ENCODE results near the gene FAM227A. TPM values are rescaled to one million over a fixed set of nuclear protein-coding genes. Genes with fewer than 3 reads are reported as not detected.

The FAM227A gene
- polyA plus RNA-seq, 2 donors: 0.06 to 0.86 TPM

- WGBS, 2 donors: 61 to 75% methylated on average over 3 of the region's 3 CpGs
- peaks cover 0 to 3% of the 10 kb centered on the region in 2 donors for H3K4me1 ChIP-seq (ENCODE audit: control insufficient read depth in 2 of 2, insufficient read depth in 2 of 2, low read length in 1 of 2)
- H3K9me3 ChIP-seq (ENCODE audit: control insufficient read depth in 2 of 2, insufficient read depth in 1 of 2, low read depth in 1 of 2, low read length in 1 of 2): no peaks in the 10 kb centered on the region
- no peak overlapping the region for H3K4me3 ChIP-seq (ENCODE audit: low read depth in 1 of 2, low read length in 2 of 2)
- H3K27ac ChIP-seq (ENCODE audit: low read depth in 2 of 2, low read length in 1 of 2): no peak overlapping the region
- no peaks in the 10 kb centered on the region for H3K36me3 ChIP-seq (ENCODE audit: control insufficient read depth in 2 of 2, insufficient read depth in 2 of 2, low read length in 1 of 2)
- no peaks in the 10 kb centered on the region for H3K27me3 ChIP-seq (ENCODE audit: control insufficient read depth in 1 of 2, insufficient read depth in 2 of 2, low read length in 2 of 2)
Observed at GRCh38 chr22:38566726-38567504, 89.3 kb downstream of the FAM227A start.

- no peak overlapping the region for H3K27ac ChIP-seq (ENCODE audit: low read depth in 2 of 2, low read length in 1 of 2)
- peaks cover 0 to under 1% of the 10 kb centered on the region in 2 donors for H3K4me1 ChIP-seq (ENCODE audit: control insufficient read depth in 2 of 2, insufficient read depth in 2 of 2, low read length in 1 of 2)
- H3K4me3 ChIP-seq (ENCODE audit: low read depth in 1 of 2, low read length in 2 of 2): no peak overlapping the region
- H3K9me3 ChIP-seq (ENCODE audit: control insufficient read depth in 2 of 2, insufficient read depth in 1 of 2, low read depth in 1 of 2, low read length in 1 of 2): no peaks in the 10 kb centered on the region
- no peaks in the 10 kb centered on the region for H3K36me3 ChIP-seq (ENCODE audit: control insufficient read depth in 2 of 2, insufficient read depth in 2 of 2, low read length in 1 of 2)
- no peaks in the 10 kb centered on the region for H3K27me3 ChIP-seq (ENCODE audit: control insufficient read depth in 1 of 2, insufficient read depth in 2 of 2, low read length in 2 of 2)
- 95% methylated on average over 1 of the region's 1 CpG for WGBS, 2 donors
Observed at GRCh38 chr22:38565441-38565840, 90.8 kb downstream of the FAM227A start.

- no peaks in the 10 kb centered on the region for H3K9me3 ChIP-seq (ENCODE audit: control insufficient read depth in 2 of 2, insufficient read depth in 1 of 2, low read depth in 1 of 2, low read length in 1 of 2)
- H3K4me1 ChIP-seq (ENCODE audit: control insufficient read depth in 2 of 2, insufficient read depth in 2 of 2, low read length in 1 of 2): no peaks in the 10 kb centered on the region
- no peaks in the 10 kb centered on the region for H3K36me3 ChIP-seq (ENCODE audit: control insufficient read depth in 2 of 2, insufficient read depth in 2 of 2, low read length in 1 of 2)
- H3K27ac ChIP-seq (ENCODE audit: low read depth in 2 of 2, low read length in 1 of 2): no peak overlapping the region
- no peaks in the 10 kb centered on the region for H3K27me3 ChIP-seq (ENCODE audit: control insufficient read depth in 1 of 2, insufficient read depth in 2 of 2, low read length in 2 of 2)
- WGBS, 2 donors: 89 to 90% methylated on average over 2 of the region's 2 CpGs
- no peak overlapping the region for H3K4me3 ChIP-seq (ENCODE audit: low read depth in 1 of 2, low read length in 2 of 2)
Observed at GRCh38 chr22:38564669-38565068, 91.5 kb downstream of the FAM227A start.

DNA sequence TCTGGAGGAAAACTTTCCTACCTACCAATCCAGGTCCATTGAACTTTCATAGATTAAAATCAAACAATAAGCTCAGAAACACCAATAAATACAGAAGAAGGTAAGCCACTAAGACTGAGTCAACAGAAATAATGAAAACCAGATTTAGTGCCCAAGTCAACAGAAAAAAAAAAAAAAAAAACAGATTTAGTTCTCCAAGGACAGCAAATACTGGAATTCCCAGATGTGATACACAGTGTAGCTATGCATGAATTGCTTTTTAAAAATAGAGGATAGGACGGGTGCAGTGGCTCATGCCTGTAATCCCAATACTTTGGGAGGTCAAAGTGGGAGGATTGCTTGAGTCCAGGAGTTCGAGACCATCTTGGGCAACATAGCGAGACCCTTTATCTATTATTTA lies 101.9 kb downstream of the FAM227A start:
- H3K9me3 ChIP-seq (ENCODE audit: control insufficient read depth in 2 of 2, insufficient read depth in 1 of 2, low read depth in 1 of 2, low read length in 1 of 2): no peaks in the 10 kb centered on the region
- H3K4me1 ChIP-seq (ENCODE audit: control insufficient read depth in 2 of 2, insufficient read depth in 2 of 2, low read length in 1 of 2): no peaks in the 10 kb centered on the region
- H3K36me3 ChIP-seq (ENCODE audit: control insufficient read depth in 2 of 2, insufficient read depth in 2 of 2, low read length in 1 of 2): no peaks in the 10 kb centered on the region
- no peak overlapping the region for H3K4me3 ChIP-seq (ENCODE audit: low read depth in 1 of 2, low read length in 2 of 2)
- WGBS, 2 donors: 82 to 86% methylated on average over 3 of the region's 3 CpGs
- H3K27ac ChIP-seq (ENCODE audit: low read depth in 2 of 2, low read length in 1 of 2): no peak overlapping the region
- H3K27me3 ChIP-seq (ENCODE audit: control insufficient read depth in 1 of 2, insufficient read depth in 2 of 2, low read length in 2 of 2): no peaks in the 10 kb centered on the region

DNA sequence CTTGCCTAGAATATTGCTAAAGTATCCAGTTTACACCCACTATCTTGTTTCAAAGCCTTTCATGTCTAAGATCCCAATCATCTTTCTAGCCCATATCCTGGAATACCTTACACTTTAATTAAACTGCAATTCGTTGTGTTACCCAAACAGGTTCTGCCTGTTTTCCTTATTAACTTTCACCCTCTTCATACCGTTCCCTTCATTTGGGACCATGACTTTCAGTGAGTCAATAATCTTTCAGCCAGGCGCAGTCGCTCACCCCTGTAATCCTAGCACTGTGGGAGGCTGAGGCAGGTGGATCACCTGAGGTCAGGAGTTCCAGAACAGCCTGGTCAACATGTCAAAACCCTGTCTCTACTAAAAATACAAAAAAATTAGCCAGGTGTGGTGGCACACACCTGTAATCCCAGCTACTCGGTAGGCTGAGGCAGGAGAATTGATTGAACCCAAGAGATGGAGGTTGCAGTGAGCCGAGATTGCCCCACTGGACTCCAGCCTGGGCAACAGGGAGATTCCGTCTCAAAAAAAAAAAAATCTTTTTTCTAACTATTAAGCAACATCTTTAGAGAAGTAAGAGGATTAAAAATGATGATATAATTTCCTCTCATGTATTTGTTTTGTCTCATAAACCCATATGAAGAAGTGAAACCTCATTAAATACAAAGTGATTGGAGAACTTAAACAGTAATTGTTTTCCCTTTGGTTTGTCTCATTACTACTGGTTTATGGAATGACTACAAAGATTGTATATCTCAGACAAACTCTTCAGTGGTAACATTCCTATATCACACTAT lies 106.9 kb downstream of the FAM227A start:
- no peaks in the 10 kb centered on the region for H3K9me3 ChIP-seq (ENCODE audit: control insufficient read depth in 2 of 2, insufficient read depth in 1 of 2, low read depth in 1 of 2, low read length in 1 of 2)
- 55 to 59% methylated on average over 7 of the region's 7 CpGs for WGBS, 2 donors
- H3K27me3 ChIP-seq (ENCODE audit: control insufficient read depth in 1 of 2, insufficient read depth in 2 of 2, low read length in 2 of 2): no peaks in the 10 kb centered on the region
- H3K36me3 ChIP-seq (ENCODE audit: control insufficient read depth in 2 of 2, insufficient read depth in 2 of 2, low read length in 1 of 2): no peaks in the 10 kb centered on the region
- H3K4me1 ChIP-seq (ENCODE audit: control insufficient read depth in 2 of 2, insufficient read depth in 2 of 2, low read length in 1 of 2): no peaks in the 10 kb centered on the region
- H3K4me3 ChIP-seq (ENCODE audit: low read depth in 1 of 2, low read length in 2 of 2): no peak overlapping the region
- peak overlapping the region in 1 of 2 donors; percentile 48 for H3K27ac ChIP-seq (ENCODE audit: low read depth in 2 of 2, low read length in 1 of 2)

GRCh38 chr22:38540701-38541100 lies 115.5 kb downstream of the FAM227A start:
- Histone ChIP-seq H3K4me3 (ENCODE audit: low read depth in 1 of 2, low read length in 2 of 2) (no peak overlapping the region), H3K4me1 (ENCODE audit: control insufficient read depth in 2 of 2, insufficient read depth in 2 of 2, low read length in 1 of 2) (no peaks in the 10 kb centered on the region), H3K9me3 (ENCODE audit: control insufficient read depth in 2 of 2, insufficient read depth in 1 of 2, low read depth in 1 of 2, low read length in 1 of 2) (peaks cover 0 to 4% of the 10 kb centered on the region in 2 donors), H3K27me3 (ENCODE audit: control insufficient read depth in 1 of 2, insufficient read depth in 2 of 2, low read length in 2 of 2) (no peaks in the 10 kb centered on the region), H3K27ac (ENCODE audit: low read depth in 2 of 2, low read length in 1 of 2) (no peak overlapping the region), H3K36me3 (ENCODE audit: control insufficient read depth in 2 of 2, insufficient read depth in 2 of 2, low read length in 1 of 2) (no peaks in the 10 kb centered on the region)
- 76 to 84% methylated on average over 2 of the region's 2 CpGs for WGBS, 2 donors

GRCh38 chr22:38531251-38531938 lies 124.8 kb downstream of the FAM227A start:
- H3K4me1 ChIP-seq (ENCODE audit: control insufficient read depth in 2 of 2, insufficient read depth in 2 of 2, low read length in 1 of 2): no peaks in the 10 kb centered on the region
- WGBS, 2 donors: 94 to 95% methylated on average over 4 of the region's 4 CpGs
- H3K27me3 ChIP-seq (ENCODE audit: control insufficient read depth in 1 of 2, insufficient read depth in 2 of 2, low read length in 2 of 2): no peaks in the 10 kb centered on the region
- no peaks in the 10 kb centered on the region for H3K36me3 ChIP-seq (ENCODE audit: control insufficient read depth in 2 of 2, insufficient read depth in 2 of 2, low read length in 1 of 2)
- H3K9me3 ChIP-seq (ENCODE audit: control insufficient read depth in 2 of 2, insufficient read depth in 1 of 2, low read depth in 1 of 2, low read length in 1 of 2): no peaks in the 10 kb centered on the region
- H3K4me3 ChIP-seq (ENCODE audit: low read depth in 1 of 2, low read length in 2 of 2): no peak overlapping the region
- no peak overlapping the region for H3K27ac ChIP-seq (ENCODE audit: low read depth in 2 of 2, low read length in 1 of 2)

Other genes starting within 250 kb of the FAM227A start
- not detected for gene KCNJ4, start 201.2 kb downstream of the FAM227A start, polyA plus RNA-seq
- gene KDELR3, start 188.3 kb downstream of the FAM227A start, polyA plus RNA-seq: 1 to 10 TPM; 1.0 to 1.3 TPM
- gene DDX17, start 150.1 kb downstream of the FAM227A start, polyA plus RNA-seq: 100 to 1,000 TPM in 1 of 2 donors, 10 to 100 TPM in 1; 95.5 to 143 TPM
- 1 to 10 TPM in 1 of 2 donors, under 1 TPM in 1; 0.51 to 1.3 TPM for gene DMC1, start 86.2 kb downstream of the FAM227A start, polyA plus RNA-seq
- 10 to 100 TPM; 24.1 to 28.9 TPM for gene CBY1, start 246 bp upstream of the FAM227A start, polyA plus RNA-seq
- 10 to 100 TPM; 14.4 to 41.1 TPM for gene TOMM22, start 25.6 kb upstream of the FAM227A start, polyA plus RNA-seq
- gene JOSD1, start 44.6 kb upstream of the FAM227A start, polyA plus RNA-seq: 10 to 100 TPM in 1 of 2 donors, 1 to 10 TPM in 1; 9.2 to 16.5 TPM
- 10 to 100 TPM; 12.5 to 19.4 TPM for gene GTPBP1, start 49.6 kb upstream of the FAM227A start, polyA plus RNA-seq
- gene SUN2, start 99.6 kb upstream of the FAM227A start, polyA plus RNA-seq: 10 to 100 TPM; 61.7 to 70.1 TPM
- gene DNAL4, start 137.8 kb upstream of the FAM227A start, polyA plus RNA-seq: 10 to 100 TPM in 1 of 2 donors, 1 to 10 TPM in 1; 8.5 to 12.7 TPM
- gene NPTXR, start 187.6 kb upstream of the FAM227A start, polyA plus RNA-seq: under 1 TPM; 0.28 to 0.73 TPM
- gene CBX6, start 215.8 kb upstream of the FAM227A start, polyA plus RNA-seq: 1 to 10 TPM; 6.4 to 8.5 TPM

Measured in esophagus (tissue), 2 donors.